Activated CD8-positive, alpha-beta memory T cell treated with anti-CD3 and anti-CD28 coated beads, Interleukin-2, amount 50 U/mL, for 1 hour (primary cell): ENCODE measurements around the gene PSMB7.

Experiments
- DNase-seq: peaks from one replicate; pipeline ENCODE4 v3.0.0-alpha.2; 2020; ENCODE audit errors: extremely low read depth

Gene PSMB7

DNA sequence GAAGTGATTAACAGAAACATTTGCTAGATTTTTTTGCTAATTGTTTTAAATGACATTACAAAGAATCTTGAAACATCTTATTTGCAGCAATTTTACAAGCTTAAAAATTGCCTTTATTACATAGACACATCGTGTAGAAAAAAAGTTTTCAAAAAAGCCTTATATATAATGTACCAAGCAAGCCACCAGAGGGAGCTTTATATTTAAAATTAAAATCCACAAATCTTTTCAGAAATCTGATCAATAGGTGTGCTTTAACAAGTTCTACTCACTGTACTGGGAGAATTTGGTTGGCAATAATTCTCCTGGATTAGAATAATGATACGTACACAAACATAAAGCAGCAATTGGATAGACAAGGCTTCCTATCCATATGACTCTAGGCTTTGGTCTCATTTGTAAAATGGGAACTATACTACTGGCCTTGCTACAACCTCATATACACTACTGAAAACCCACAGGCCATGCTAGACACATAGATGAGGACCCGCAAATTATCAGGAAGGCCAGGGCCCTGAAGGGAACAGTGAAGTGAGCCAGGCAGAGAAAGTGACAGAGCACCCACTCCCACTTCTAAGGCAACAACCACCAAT lies 4.8 kb downstream of the PSMB7 start:
- no peak for DNase-seq

DNA sequence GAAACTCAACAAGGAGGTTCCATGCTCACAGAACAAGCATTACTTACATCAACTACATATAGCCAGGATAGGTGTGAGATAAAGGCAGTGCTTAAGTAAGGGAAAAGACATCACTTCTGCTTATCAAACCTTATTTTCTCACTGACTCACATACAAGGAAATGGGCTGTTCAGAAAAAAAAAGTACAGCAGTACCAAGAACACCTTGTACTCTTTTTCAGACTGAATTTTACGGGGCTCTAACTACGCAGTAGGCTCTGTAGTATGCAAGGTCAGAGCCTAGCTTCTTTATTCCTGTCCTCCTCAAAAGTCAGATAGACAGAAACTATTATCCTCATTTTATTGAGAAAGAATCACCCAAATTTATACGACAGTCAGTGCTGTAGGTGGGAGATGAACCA lies 5.8 kb downstream of the PSMB7 start:
- DNase-seq, result no peak

DNA sequence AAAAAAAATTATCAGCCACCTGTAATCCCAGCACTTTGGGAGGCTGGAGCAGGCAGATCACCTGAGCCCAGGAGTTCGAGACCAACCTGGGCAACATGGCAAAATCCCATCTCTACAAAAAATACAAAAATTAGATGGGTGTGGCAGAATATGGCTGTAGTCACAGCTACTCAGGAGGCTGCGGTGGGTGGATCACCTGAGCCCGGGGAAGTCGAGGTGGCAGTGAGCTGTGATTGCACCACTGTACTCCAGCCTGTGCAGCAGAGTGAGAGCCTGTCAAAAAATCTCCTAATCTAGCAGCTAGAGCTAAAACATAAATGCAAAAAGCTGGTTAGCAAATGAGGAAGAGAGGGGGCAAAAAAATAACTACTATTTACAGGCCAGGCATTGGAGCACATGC lies 12.0 kb downstream of the PSMB7 start:
- no peak for DNase-seq

DNA sequence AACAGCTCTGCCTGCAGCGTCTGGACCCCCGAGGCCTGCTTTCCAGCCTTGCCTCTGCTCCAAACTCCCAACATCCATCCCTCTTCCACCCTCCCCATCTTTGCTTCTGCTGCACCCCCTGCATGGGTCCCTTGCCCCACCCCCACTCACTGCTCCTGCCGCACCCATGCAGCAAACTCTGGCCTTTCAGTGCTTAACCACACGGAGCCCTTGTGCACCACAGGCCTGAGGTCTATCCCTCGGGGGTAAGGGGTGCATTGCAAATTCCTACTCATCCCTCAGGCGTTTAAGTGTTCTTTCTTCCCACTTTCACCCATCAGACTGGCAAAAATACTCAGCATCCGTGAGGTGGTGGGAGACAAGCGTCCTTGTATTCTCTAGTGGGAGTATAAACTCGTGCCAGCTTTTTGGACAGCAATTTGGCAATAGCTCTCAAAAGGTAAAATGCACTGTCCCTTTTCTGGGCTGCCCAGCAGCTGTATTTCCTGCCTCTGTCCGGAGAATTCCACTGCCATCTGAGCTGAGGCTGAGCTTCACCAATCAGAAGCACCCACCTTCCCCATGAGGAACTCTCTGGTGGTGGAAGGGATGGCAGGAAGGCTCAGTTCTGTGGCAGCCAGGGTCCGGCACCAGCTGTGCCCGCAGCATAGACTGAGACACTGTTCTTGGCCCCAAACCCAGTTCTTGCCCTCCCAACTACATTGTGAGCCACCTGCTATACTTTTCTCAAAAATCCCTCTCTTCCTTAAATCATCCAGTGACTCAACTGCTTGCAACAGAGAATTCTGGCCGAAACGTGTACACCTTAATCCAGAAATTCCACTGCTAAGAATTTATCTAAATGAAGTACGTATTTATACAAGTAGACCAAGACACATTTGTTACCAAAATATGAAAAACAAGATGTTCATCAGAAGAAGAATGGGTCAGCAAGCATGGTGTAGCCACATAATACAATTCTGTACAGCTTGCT lies 15.0 kb downstream of the PSMB7 start:
- DNase-seq, result no peak

DNA sequence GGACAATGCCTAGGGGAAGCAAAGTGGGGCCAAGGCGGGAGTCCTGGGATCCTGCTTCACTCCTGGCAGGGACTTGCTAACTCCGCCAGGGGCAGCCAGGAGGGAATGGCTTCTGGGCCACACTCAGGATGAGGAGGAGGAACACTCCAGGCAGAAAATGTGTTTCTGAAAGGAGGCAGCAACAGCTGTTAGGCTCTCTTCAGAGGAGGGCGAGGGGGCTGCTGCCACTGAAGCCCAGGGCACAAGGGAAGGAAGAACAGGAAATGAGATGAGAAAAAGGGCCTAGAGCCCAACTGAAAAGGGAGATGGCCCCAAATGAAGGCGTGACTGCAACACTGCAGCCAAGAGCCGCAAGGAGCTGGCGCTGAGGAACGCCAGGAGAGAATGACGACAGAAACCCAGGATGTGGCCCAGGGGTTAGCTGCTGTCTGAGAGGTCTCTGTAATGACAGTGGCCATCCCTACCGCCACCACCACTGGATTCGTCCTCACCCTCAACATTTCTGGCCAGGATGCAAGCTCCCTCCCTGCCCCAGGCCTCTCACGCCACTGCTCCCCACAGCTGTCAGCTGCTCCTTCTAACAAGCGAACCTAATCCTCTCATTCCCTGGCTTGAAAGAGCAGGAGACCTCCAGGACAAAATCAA lies 15.8 kb downstream of the PSMB7 start:
- DNase-seq, result no peak

DNA sequence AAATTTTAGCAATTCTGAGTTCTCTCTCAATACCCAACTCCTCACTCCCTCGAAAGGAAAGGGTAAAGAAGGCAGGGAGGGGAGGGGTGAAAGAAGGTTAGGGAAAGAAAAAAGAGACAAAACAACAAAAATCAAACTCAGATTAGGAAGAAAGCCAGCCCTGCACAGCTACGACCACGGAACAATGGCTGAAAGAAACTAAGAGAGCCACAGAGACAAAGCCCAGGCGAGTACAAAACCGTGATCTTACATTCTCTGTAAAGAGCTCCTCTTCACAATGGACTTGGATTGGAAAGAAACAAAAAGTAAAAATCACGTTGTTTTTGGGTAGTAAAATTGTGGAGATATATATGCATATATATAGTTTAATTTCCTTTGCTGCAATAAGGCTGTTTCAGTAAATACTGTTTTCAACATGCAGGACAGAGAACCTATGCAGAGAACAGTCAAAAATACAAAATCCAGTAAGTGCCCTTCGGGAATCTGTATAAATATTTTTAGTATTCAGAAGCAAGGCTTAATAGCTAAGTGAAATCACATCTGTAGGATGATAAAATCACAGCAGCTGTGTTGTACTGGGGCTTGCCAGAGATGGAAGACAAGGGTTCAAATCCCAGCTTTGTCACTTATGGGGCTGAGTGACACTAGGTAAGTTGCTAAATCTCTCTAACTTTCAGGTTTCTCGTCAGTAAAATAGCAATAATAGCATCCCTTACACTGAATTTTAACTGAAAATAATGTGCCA lies 16.9 kb downstream of the PSMB7 start:
- no peak for DNase-seq

GRCh38 chr9:124395826-124396225 lies 19.4 kb downstream of the PSMB7 start:
- DNase-seq, result no peak

GRCh38 chr9:124394596-124394995 lies 20.6 kb downstream of the PSMB7 start:
- DNase-seq, result no peak

DNA sequence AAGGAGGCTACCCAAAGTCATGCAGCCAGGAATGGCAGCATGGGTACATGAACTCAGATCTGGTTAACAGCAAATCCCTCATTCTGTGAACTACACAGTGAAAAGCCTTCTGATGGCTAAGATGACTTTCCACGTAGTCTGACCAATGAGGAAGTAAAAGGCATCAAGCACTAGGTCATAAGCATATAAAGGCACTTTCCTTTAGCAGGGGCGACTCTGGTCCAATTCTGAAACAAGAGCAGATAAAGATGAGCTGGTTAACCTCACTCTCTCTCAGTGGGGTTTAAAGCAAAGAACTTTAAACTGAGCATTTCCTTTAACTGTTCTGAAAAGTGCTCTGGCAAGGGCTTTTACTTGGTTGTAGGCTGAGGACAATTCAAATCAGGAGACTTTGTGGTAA lies 21.1 kb downstream of the PSMB7 start:
- no peak for DNase-seq

DNA sequence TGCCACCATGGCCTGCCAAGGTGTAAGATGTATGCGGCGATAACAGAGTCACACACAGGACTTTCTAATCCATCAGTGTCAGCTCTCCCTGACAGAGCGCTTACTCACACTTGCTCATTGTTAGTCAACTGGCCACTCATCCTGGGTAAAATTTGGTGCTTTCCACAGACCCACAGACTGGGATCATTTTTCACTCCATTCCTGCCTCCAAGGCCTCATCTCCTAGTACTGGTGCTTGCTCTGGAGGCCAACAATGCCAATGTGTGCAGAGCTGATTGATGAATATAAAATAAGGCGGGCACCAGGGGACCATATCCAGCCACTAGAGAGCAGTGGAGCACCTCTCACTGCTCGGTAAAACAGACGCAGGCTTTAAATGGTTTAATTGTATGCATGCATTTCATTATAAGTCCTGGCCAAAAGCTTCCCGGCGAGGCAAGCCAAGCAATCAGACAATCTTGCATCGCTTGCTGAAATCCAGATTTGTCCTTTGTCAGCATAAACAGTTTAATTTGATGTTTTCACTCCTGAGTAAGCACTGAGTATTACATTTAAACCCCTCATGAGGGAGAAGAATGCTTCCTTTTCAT lies 22.3 kb downstream of the PSMB7 start:
- DNase-seq, result no peak

GRCh38 chr9:124392254-124392870 lies 22.9 kb downstream of the PSMB7 start:
- DNase-seq, result no peak

- DNase-seq, result no peak
Observed at GRCh38 chr9:124390794-124391658, 24.2 kb downstream of the PSMB7 start.

- no peak for DNase-seq
Observed at GRCh38 chr9:124389146-124389939, 25.9 kb downstream of the PSMB7 start.

DNA sequence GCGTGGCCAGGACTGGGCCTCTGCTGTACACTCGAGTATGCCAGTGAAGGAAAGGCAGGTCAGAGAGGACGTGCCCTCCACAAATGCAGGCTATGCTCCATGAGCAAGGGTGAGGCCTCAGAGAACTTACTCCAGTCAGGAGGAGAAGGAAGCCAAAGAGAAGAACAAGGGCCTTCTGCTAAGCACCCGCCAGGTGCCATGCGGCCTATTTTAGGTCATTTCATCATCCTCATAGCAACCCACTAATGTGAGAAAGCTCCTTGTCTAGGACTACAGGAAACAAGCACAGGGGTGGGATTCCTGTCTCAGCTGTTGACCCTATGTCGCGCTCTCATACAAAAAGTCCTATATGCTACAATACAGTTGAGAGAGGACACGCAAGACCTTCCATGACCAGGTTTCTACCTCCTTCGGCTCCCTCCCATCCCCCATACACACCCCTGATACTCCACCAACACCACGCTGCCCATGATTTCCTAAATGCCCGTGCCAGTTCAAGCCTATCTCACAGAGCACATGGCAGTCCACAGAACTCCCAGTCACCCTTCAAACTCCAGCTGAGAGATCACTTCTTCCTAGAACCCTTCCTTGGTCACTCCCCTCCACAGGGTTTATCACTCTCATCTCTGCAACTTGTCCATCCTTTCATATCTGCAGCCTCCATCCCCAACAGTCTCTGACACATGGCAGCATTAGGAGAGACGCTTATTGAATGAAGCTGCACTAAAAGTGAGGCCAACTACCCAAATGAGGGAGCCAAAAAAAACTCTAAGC lies 26.8 kb downstream of the PSMB7 start:
- no peak for DNase-seq

DNA sequence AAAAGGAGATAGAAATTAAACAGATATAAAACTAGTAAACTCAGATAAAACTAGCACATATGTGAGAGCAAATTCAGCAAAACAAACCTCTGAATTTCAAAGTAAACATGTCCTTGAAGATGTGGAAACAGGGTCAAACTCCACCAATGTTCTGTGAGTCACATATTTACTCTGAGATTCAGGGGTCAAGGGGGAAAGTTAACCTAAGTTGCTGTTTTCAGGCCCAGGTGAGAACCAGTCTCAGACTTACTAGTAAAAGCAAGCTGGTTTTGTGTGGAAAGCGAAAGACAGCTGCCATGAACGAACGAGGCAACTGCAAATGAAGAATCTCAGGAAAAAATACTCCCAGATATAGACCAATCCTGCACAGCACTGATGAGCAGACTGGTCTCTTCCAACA lies 29.0 kb downstream of the PSMB7 start:
- DNase-seq, result no peak

- no peak for DNase-seq
Observed at GRCh38 chr9:124385623-124386022, 29.6 kb downstream of the PSMB7 start.

DNA sequence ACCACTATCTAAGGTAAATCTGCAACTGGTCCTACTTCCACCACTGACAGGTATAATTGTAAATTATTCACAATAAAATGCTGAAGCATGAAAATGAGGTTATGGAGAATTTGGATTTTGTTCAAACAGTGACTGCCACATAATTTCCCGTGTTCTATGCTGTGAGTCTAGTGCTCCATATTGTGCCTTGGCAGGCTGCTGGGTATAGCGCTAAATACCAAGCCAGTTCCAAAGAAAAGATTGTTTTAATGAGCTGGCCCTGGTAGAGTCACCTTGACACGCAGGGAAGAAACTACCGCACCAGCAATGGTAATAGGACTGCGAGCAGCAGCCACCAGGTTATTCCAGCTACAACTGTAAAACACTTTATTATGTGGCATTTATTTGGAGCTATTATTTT lies 30.4 kb downstream of the PSMB7 start:
- no peak for DNase-seq

GRCh38 chr9:124384210-124384609 lies 31.0 kb downstream of the PSMB7 start:
- no peak for DNase-seq
